ENCODE measurements around the gene EPHB1. TPM values are rescaled to one million over a fixed set of nuclear protein-coding genes. Genes with fewer than 3 reads are reported as not detected.

EPHB1 gene
- total RNA-seq, 1 experiment from 2014 or later, result 0.86 TPM

- TF ChIP-seq SIN3A (IDR thresholded peaks at IDR 0.05; ENCODE audit: low read depth), result no peak
- TF ChIP-seq SP1 (IDR thresholded peaks at IDR 0.05; ENCODE audit: low read depth), result no peak
- no peak for TF ChIP-seq POLR2AphosphoS5 (IDR thresholded peaks at IDR 0.05; ENCODE audit: low read depth, low read length)
Measured at GRCh38 chr3:134900482-134900881, 105.4 kb downstream of the EPHB1 start (continued).

- no peak for TF ChIP-seq ATF3 (IDR thresholded peaks at IDR 0.05)
- TF ChIP-seq POLR2AphosphoS5 (IDR thresholded peaks at IDR 0.05; ENCODE audit: low read depth, low read length), result no peak
- ATAC-seq (no peak), DNase-seq (ENCODE audit: low read depth, low spot score) (no peak)
- H3K4me3 ChIP-seq (replicated peaks in 1 of 2; ENCODE audit: low read depth in 1 of 2, low read length in 2 of 2), result no peak overlapping the region
- no peaks in the 10 kb centered on the region for H3K4me1 ChIP-seq (ENCODE audit: control insufficient read depth in 1 of 2, insufficient read depth in 2 of 2, low read length in 2 of 2)
- no peak overlapping the region for H3K27ac ChIP-seq (ENCODE audit: low read depth, low read length)
- H2AFZ ChIP-seq (ENCODE audit: low read depth, low read length, poor library complexity, severe bottlenecking), result no peak overlapping the region
- ChIA-PET CTCF (no interaction called here), POLR2A (no interaction called here), RAD21 (ENCODE audit: low non-redundant PET in 1 of 2, low total read pairs in 2 of 2, uncharacterized antibody in 2 of 2, unreplicated experiment in 2 of 2) (no interaction called here)
- H3K79me2 ChIP-seq (ENCODE audit: insufficient read depth, low read length), result no peaks in the 10 kb centered on the region
- H3K9ac ChIP-seq (ENCODE audit: low read length), result no peak overlapping the region
- no peaks in the 10 kb centered on the region for H3K9me2 ChIP-seq (ENCODE audit: insufficient read depth)
- H4K20me1 ChIP-seq (ENCODE audit: insufficient read depth), result no peaks in the 10 kb centered on the region
- intact Hi-C loops (cut with micrococcal nuclease), result no loop called here
- BruUV-seq (replicated peaks), result no TSS peak
- no peaks in the 10 kb centered on the region for H3K9me3 ChIP-seq (ENCODE audit: control insufficient read depth in 1 of 2, insufficient read depth in 1 of 2, low read depth in 1 of 2, low read length in 2 of 2)
- H3K36me3 ChIP-seq (ENCODE audit: control insufficient read depth in 1 of 2, insufficient read depth in 2 of 2, low read length in 2 of 2), result no peaks in the 10 kb centered on the region
- no peak overlapping the region for H3K4me2 ChIP-seq (ENCODE audit: low read length)
- peaks cover 28% of the 10 kb centered on the region; the same call in 1 of the 2 replicates for H3K27me3 ChIP-seq (ENCODE audit: insufficient read depth, low read length)
Measured at GRCh38 chr3:134901461-134901860, 106.4 kb downstream of the EPHB1 start.

- Histone ChIP-seq H3K4me1 (ENCODE audit: control insufficient read depth in 1 of 2, insufficient read depth in 2 of 2, low read length in 2 of 2) (no peaks in the 10 kb centered on the region), H3K27ac (ENCODE audit: low read depth, low read length) (no peak overlapping the region), H3K4me2 (ENCODE audit: low read length) (no peak overlapping the region), H3K4me3 (replicated peaks in 1 of 2; ENCODE audit: low read depth in 1 of 2, low read length in 2 of 2) (no peak overlapping the region), H4K20me1 (ENCODE audit: insufficient read depth) (no peaks in the 10 kb centered on the region), H3K9me3 (ENCODE audit: control insufficient read depth in 1 of 2, insufficient read depth in 1 of 2, low read depth in 1 of 2, low read length in 2 of 2) (no peaks in the 10 kb centered on the region), H3K27me3 (ENCODE audit: insufficient read depth, low read length) (peaks cover 33% of the 10 kb centered on the region), H3K9ac (ENCODE audit: low read length) (no peak overlapping the region), H3K36me3 (ENCODE audit: control insufficient read depth in 1 of 2, insufficient read depth in 2 of 2, low read length in 2 of 2) (no peaks in the 10 kb centered on the region), H3K9me2 (ENCODE audit: insufficient read depth) (no peaks in the 10 kb centered on the region), H2AFZ (ENCODE audit: low read depth, low read length, poor library complexity, severe bottlenecking) (no peak overlapping the region), H3K79me2 (ENCODE audit: insufficient read depth, low read length) (no peaks in the 10 kb centered on the region)
- ChIA-PET RAD21 (ENCODE audit: low non-redundant PET in 1 of 2, low total read pairs in 2 of 2, uncharacterized antibody in 2 of 2, unreplicated experiment in 2 of 2) (no interaction called here), POLR2A (no interaction called here), CTCF (no interaction called here)
- ATAC-seq, result no peak
- BruUV-seq (replicated peaks), result no TSS peak
- DNase-seq (ENCODE audit: low read depth, low spot score), result no peak
- intact Hi-C loops (cut with micrococcal nuclease), result no loop called here
- TF ChIP-seq TCF7L2 (IDR thresholded peaks at IDR 0.05; ENCODE audit: borderline replicate concordance, extremely low read depth, insufficient read depth, insufficient read length) (no peak), ZBTB33 (IDR thresholded peaks at IDR 0.05; ENCODE audit: extremely low read depth, insufficient replicate concordance, low read length) (no peak), CTCF (IDR thresholded peaks at IDR 0.05 in 2 of 3, conservative IDR thresholded peaks at IDR 0.05 in 1 of 3; ENCODE audit: borderline replicate concordance in 1 of 3, insufficient read depth in 1 of 3, low read depth in 2 of 3, low read length in 2 of 3) (no peak), SIN3A (IDR thresholded peaks at IDR 0.05; ENCODE audit: low read depth) (no peak), ATF3 (IDR thresholded peaks at IDR 0.05) (no peak), REST (IDR thresholded peaks at IDR 0.05; ENCODE audit: low read depth) (no peak)
Measured at GRCh38 chr3:134903837-134904236, 108.8 kb downstream of the EPHB1 start.

Data from HCT116 (cell line).